GM18499 (cell line): Measurements from ENCODE around the gene TUBA1B.

ENCODE experiments used
- ATAC-seq: cut with Tn5 transposase; IDR thresholded peaks from one replicate; pipeline ENCODE4 v1.9.1; 2021; ENCODE audit warnings: moderate number of reproducible peaks; ENCODE audit not compliant: insufficient read depth, unreplicated experiment

The TUBA1B gene

DNA sequence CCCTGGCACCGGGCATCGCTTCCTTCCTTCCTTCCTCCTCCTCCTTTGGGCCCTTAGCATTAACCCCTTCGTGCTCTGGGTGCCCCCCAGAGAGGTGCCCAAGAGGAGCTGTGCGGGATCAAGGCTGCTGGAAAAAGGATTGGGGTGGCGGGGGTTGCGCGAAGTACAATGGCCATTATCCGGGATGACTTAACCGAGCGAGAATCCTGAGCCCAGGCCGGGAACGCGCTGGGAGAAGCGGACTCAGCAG, 39.4 kb downstream of the TUBA1B start:
- no peak for ATAC-seq

DNA sequence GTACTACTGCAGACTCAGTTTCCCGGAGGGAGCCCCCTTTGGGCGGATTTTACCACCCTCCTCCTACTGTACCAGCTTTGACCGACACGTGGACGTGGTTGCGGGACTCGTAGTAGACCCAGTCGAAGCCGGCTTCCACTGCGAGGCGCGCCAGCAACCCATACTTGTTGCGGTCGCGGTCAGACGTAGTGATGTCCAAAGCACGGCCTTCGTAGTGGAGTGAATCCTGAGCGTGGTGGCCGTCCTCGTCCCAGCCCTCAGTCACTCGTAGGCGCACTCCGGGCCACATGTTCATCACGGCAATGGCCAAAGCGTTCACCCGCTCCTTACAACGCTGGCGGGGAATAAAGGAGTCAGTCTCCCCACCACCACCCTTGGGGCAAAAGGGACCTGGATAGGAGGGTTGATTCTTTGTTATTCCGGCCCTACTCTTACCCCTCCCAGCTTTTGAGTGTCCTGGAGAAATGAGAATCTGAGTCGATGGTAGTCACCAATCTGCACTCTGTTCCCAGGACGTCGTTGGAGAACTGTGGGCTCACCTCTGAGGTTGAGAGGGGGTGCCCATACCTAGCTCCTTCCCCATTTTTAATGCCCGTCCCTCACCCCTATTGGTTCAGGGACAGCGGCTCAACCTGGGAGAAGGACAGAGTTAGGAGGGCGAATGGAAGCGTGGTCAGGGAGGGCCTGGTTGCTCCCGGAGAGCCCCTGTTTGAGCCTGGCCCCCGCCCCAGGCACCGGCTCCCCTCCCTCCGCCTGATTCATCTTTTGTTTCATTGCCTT, 39.9 kb downstream of the TUBA1B start:
- ATAC-seq, result no peak

DNA sequence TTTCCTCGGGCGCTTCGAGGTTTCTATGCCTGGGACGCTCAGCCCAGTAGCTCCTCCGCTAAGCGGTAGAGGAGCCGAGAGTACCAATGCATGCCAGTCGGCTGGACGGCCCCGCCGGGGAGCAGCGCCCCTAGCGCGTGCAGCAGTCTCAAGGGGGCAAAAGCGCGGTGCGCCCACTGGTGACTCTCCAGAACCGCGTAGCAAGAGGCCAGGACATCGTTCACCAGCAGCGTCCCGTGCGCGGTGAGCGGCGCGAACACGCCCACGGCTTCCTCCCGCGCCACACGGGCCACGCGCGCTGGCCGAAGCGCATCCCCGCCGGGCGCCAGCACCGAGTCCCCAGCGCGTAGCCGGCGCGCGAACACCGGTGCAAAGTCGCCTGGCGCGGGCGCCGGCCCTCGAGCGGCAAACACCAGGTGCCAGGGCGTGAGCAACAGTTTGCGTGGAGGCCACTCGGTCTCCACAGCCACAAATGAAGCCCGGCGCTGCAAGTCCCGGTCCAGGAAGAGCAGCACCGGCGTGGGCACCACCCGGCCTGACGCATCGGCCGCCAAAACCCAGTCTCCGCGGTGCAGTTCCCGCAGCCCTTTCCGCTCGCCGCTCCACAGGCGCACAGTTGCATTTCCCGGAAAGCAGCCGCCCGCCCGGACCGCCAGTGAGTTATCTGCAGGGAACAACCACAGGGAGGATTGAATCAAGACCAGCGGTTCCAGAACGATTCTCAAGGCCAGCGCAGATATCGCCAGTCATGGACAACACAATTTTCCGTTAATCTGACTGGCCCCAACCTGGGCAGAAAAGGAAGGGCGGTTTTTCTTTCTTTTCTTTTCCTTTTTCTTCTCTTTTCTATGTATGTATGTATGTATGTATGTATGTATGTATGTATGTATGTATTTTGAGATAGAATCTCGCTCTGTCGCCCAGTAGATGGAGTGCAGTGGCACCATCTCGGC, 41.1 kb downstream of the TUBA1B start:
- no peak for ATAC-seq

DNA sequence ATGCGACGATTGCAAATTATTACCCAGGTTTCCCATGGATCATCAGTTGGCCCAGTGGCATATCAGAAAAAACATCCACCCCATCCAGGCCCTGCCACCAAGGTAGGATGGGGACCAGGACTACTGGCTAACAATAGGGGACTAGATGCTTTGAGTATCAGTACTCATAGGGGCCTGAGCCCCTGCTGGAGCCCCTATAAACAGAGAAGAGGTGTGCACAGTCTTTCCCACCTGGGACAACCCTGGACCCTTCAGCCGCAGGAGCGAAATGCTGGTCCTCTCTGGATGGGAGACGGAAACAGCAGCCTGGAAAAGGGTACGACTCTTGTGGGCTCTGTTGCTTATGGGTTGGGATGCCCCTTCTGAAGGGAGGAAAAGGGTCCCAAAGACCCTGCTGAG, 42.3 kb downstream of the TUBA1B start:
- ATAC-seq, result no peak

DNA sequence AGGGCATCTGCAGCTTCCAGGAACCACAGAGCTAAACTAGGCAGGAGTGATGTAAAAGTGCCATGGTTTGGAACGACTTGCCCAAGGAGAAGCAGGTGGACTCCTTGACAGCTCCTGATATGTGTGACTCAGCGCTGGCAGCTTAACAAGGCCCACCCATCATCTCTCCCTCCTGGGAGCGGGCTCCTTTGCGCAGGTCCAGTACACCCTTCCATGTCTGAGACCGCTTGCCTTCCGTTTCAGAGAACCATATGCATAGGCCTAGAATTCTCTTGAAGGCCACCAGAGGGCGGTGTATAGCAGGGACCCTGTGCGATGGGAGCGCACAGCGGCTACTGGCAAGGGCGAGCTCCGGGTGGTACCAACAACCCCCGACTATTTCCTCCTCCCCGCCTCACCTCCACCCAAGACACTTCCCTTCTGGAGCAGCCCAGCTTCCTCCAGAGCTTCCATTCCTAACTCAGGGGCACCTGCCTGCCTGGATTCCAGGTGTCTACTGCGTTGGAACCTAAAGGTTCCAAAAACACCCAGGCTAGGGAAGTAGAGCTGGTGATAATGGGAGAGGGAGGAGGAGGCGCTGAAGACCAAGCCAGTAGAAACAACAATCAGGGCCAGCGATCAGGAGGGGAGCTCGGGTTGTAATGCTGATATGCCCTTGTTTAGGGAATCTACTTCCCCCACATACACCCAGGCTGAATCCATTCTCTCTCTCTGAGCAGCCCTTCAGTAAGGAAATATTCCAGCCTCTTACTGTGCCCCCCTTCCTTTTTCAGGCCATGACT, 42.9 kb downstream of the TUBA1B start:
- ATAC-seq, result no peak

DNA sequence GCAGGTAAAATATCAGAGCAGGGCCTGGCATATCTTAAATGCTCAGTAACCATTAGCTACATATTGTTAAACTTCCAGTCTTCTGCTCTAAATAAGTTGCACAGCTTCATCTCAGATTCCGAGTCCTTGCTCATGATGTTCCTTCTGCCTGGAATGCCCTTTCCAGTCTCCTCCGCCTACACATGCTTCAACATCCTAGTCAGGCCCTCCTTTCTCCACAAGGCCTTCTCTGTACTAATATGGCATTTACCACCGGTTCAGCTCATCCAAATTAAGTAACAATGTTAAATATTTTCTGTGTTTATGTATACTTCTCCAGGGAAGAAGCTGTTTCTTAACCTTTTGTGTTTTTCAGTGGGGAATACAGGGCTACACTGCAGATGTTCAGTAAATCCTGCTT, 45.1 kb downstream of the TUBA1B start:
- ATAC-seq, result no peak

DNA sequence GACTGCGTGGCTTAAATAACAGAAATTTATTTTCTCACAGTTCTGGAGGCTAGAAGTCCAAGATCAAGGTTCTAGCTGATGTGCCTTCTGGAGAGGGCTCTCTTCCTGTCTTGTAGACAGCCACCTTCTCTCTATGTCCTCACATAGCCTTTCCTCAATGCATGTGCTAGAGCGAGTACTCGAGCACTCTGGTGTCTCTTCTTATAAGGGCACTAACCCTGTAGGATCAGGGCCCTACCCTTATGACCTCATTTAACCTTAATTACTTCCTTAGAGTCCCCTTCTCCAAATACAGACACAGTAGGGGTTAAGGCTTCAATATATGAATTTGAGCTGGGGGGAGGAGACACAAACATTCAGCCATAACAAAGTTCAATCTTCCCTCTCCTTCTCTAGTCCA, 46.8 kb downstream of the TUBA1B start:
- no peak for ATAC-seq

DNA sequence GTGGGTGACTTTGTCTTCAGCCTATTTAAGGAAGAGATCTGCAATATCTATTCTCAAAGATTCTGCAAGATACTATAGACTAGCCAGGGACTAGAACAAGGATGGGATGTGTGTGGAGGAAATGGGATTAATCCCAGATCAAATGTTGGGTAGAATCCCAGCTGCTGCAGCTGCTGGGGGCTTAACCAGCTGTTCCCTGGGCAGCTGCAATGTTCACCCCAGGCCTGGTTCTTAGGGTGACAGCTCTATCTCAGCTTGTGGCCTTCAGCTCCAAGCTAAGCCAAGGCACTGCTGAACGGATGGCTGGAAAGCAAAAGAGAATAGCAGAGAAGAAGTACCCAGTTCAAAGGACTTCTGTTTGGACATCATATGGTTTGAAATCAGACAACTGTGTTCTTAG, 51.4 kb downstream of the TUBA1B start:
- ATAC-seq, result no peak
